NCI-H187 (cell line): Measurements from ENCODE around the gene FALEC.

ENCODE experiments used
- DNase-seq, 2 experiments: peaks; one replicate each; lab custom pipeline; 2025; lab: John Stamatoyannopoulos, UW

The FALEC gene

DNA sequence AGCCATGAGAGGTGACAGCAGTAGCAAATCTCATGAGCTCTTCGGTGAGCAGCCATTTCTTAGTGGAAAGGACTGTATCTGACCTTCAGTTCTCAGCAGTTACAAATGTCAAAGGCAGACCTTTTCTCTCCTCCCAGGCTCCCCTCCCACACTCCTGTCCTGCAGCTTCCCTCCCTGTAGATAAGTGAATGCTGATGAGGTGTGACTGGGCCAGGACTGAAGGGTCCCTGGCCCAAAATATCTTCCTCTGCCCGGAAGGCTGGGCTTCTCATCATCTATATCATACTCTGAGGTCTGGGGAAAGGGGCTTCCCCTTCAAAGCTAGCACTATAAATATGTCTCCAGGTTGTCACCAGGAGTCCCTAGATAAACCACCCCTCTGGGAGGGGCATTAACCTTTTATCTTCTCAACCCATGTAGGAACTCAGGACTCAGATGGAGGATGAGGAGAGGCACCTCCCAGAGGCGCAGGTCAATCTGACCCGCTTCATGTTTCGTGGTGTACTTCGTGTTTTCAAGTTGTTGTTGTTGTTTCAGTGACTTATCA is 30.0 kb downstream of the FALEC start:
- no peak for DNase-seq

DNA sequence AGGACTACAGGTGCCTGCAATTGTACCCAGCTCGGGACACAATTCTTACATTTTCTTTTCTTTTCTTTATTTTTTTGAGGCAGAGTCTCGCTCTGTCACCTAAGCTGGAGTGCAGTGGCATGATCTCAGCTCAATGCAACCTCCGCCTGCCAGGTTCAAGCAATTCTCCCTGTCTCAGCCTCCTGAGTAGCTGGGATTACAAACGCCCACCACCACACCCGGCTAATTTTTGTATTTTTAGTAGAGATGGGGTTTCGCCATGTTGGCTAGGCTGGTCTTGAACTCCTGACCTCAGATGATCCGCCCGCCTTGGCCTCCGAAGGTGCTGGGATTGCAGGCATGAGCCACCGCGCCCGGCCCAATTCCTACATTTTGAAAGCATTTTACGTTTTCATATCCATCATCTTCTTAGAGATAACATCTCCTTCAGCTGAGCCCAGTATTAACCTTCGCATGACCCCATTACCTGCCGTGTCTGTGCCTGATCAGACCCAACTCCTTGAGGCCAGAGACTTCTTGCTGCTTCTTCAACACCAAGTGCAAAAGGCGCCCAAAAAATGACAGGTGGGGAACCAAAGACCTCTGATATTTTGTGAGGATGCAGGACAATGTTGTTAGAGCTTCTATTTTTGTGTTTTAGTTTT is 30.9 kb downstream of the FALEC start:
- DNase-seq: no peak

DNA sequence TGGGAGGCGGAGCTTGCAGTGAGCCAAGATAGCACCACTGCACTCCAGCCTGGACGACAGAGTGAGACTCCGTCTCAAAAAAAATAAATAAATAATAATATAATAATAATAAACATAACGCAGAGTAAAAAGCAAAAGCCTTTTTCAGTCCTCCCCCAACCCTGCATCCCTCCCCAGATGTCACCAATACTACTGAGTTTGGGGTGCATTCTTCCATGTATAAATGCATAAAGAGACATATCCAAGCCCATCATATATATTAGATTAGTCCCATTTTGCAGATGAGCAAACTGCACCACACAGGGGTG is 32.7 kb downstream of the FALEC start:
- no peak for DNase-seq

DNA sequence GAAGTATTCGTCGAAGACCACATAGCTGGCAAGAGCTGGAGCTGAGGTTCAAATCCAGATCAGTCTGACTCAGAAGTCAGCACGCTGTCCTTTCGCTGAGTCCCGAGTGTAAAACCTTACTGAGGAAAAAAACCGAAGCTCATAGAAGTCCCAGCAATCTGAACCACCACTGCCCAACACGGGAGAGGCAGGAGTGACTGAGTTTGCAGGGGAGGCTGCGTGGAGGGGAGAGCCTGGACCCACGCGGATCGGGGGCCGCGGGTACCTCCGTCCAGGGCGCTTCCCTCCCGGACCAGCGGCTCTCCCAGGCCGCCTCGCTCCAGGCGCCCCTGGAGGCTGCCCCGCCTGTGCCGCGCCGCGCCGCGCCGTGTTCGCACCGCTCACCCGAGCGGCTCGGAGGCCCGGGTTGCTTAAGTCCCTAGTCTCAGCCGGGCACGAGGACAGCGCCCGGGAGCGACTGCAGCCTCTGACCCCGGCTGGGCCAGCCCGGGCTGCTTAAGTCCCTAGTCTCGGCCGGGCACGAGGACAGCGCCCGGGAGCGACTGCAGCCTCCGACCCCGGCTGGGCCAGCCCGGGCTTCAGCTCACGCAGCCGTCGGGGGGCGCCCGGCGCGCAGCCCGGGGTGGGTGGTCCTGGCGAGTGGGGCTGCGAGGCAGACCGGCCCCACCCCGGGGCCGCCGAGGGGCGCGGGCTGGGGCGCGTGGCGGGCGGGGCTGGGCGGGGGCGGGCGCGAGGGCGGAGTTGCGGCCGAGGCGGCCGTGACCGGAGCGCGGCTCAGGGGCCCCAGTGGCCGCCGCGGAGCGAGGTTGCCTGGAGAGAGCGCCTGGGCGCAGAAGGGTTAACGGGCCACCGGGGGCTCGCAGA is 33.3 kb downstream of the FALEC start, which contains the start of gene ADAMTSL4:
Gene ADAMTSL4, plus strand, starts transcription at position 777 of the 864 bp plus-strand sequence. CDS start 2,881 bp downstream, outside the sequence.
- no peak for DNase-seq

GRCh38 chr1:150549496-150550221 is 34.1 kb downstream of the FALEC start:
- no peak for DNase-seq

GRCh38 chr1:150550222-150551050 is 34.9 kb downstream of the FALEC start:
- no peak for DNase-seq

- DNase-seq: no peak
Observed at GRCh38 chr1:150551051-150551783, 35.7 kb downstream of the FALEC start.

DNA sequence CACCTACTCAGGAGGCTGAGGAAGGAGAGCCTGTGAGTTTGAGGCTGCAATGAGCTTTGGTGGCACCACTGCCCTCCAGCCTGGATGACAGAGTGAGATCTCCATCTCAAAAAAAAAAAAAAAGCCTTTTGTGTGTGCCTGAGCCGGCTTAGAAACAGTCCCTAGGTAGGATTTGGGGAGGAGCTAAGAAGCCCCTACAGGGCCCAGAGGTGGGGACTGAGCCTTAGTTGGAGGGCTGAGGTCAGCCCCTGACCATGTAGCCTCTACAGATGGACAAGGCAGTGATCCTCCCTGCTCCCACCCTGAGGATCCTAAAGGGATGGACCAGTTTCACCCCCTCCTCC is 36.2 kb downstream of the FALEC start:
- DNase-seq: no peak

DNA sequence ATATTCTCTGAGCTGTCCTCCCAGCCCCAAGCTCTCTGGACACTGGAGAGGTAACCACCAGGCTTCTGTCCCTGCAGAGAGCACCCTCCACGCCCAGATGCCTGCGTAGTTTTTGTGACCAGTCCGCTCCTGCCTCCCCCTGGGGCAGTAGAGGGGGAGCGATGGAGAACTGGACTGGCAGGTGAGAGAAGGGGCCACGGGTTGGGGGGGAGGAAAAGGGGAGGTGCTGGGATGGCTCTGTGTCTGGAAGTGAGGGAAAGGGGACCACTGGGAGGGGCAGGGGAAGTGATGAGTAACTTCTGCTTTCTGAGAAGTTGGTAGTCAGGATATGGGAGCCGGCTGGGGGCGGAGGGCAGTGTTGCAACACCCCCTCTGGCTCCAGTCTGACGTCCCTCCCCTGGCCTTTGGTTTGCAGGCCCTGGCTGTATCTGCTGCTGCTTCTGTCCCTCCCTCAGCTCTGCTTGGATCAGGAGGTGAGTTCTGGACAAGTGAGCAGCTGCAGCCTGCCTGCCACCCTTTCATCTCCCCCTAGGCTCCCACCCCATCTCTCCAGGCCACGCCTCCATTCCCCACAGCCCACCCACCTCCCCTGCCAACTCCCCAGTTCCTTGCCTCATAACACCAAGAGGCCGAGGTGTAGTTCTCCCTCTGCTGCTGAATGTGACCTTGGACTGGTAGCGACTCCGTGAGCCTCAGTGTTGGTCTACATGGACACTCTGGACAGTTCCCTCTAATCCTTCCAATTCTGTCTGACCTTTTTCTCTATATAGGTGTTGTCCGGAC is 36.8 kb downstream of the FALEC start:
- DNase-seq: no peak

DNA sequence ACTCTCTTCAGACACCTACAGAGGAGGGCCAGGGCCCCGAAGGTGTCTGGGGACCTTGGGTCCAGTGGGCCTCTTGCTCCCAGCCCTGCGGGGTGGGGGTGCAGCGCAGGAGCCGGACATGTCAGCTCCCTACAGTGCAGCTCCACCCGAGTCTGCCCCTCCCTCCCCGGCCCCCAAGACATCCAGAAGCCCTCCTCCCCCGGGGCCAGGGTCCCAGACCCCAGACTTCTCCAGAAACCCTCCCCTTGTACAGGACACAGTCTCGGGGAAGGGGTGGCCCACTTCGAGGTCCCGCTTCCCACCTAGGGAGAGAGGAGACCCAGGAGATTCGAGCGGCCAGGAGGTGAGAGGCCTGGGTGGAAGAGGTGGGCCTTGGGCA is 37.3 kb downstream of the FALEC start:
- DNase-seq: no peak

DNA sequence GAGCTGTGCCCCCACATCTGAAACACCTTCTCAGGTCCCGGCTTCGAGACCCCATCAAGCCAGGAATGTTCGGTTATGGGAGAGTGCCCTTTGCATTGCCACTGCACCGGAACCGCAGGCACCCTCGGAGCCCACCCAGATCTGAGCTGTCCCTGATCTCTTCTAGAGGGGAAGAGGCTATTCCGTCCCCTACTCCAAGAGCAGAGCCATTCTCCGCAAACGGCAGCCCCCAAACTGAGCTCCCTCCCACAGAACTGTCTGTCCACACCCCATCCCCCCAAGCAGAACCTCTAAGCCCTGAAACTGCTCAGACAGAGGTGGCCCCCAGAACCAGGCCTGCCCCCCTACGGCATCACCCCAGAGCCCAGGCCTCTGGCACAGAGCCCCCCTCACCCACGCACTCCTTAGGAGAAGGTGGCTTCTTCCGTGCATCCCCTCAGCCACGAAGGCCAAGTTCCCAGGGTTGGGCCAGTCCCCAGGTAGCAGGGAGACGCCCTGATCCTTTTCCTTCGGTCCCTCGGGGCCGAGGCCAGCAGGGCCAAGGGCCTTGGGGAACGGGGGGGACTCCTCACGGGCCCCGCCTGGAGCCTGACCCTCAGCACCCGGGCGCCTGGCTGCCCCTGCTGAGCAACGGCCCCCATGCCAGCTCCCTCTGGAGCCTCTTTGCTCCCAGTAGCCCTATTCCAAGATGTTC is 38.0 kb downstream of the FALEC start:
- no peak for DNase-seq

GRCh38 chr1:150554086-150554452 is 38.5 kb downstream of the FALEC start:
- no peak for DNase-seq

DNA sequence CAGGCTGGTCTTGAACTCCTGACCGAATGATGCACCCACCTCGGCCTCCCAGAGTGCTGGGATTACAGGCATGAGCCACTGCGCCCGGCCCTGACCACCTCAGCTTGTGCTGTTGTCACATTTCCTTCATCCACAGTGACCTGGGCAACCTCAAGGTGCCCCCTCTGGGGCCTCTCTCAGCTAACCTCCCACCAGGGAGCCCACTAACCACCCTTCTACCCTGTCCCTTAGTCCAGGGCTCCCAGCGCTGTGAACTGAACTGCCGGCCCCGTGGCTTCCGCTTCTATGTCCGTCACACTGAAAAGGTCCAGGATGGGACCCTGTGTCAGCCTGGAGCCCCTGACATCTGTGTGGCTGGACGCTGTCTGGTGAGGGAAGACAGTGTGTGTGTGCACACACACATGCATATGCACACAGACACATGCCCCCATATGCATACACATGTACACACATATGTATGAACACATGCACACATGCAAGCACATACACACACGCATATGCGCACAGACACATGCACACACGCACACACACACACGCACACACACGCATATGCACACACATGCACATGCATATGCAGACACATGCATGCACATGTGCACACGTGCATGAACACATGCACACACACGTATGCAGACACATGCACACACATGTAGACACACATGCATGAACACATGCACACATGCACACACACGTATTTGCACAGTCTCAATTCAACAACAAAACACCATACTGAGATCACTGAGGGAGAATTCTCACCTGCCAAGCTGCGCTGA is 39.8 kb downstream of the FALEC start:
- no peak for DNase-seq

DNA sequence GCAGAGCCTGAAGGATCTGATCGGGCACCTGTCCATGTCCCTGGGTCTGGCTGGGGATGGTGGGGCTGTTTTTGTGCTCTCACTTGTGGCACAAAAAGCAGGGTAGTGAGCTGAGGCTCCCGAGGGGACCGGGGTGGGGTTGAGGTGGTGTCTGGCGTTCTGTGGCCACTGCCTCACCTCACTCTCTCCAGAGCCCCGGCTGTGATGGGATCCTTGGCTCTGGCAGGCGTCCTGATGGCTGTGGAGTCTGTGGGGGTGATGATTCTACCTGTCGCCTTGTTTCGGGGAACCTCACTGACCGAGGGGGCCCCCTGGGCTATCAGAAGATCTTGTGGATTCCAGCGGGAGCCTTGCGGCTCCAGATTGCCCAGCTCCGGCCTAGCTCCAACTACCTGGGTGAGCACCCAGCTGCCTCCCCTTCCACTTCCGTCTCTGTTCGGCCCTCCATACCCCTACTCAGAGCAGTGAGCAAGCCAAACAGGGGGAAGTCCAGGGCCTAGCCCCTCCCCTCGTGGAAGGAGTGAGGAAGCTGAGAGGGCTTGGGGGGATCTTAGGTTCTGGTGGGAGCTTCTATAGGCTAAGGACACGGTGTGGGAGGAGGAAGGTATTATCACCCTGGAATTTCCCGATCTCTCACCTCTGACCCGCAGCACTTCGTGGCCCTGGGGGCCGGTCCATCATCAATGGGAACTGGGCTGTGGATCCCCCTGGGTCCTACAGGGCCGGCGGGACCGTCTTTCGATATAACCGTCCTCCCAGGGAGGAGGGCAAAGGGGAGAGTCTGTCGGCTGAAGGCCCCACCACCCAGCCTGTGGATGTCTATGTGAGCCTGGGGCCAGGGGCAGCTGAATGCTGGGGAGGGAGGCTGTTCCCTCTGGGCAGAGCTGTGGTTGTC is 40.7 kb downstream of the FALEC start:
- no peak for DNase-seq

- DNase-seq: no peak
Observed at GRCh38 chr1:150557065-150557600, 41.6 kb downstream of the FALEC start.

- no peak for DNase-seq
Observed at GRCh38 chr1:150557813-150558212, 42.3 kb downstream of the FALEC start.

DNA sequence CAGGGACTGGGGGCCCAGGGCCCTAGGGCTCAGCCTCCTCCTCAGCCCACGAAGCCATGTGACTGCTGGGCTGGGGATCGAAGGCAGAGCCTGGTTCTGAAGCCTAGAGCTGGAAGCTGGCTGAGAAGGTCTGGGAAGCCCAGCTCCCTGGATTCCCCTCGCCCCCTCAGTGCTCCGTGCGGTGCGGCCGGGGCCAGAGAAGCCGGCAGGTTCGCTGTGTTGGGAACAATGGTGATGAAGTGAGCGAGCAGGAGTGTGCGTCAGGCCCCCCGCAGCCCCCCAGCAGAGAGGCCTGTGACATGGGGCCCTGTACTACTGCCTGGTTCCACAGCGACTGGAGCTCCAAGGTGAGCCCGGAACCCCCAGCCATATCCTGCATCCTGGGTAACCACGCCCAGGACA is 42.8 kb downstream of the FALEC start:
- no peak for DNase-seq
